ENCODE measurements around the gene KLHDC7B.

- no peak for TF ChIP-seq CTCF (IDR thresholded peaks at IDR 0.05; ENCODE audit: low read depth, low read length)
- no peak for TF ChIP-seq EZH2phosphoT487 (IDR thresholded peaks at IDR 0.05; ENCODE audit: low read depth)
These were observed 49.5 kb downstream of the KLHDC7B start for GRCh38 chr22:50595189-50595588.

Data from OCI-LY3 (cell line).